Activated naive CD4-positive, alpha-beta T cell treated with anti-CD3 and anti-CD28 coated beads, Interleukin-2, amount 50 U/mL, for 24 hours (primary cell): ENCODE results near the gene RNF224.
"Not testable (repeated sequence)": the region's sequence is repeated elsewhere in the genome, so short reads cannot be mapped to it uniquely, and the experiment has no call there.

Experiments
- H3K27ac Mint-ChIP-seq: one replicate; pipeline ENCODE4 v1.8.0; 2021; ENCODE audit warnings: mild to moderate bottlenecking, mixed read lengths
- H3K27me3 Mint-ChIP-seq: one replicate; pipeline ENCODE4 v1.8.0; 2021; ENCODE audit warnings: mixed read lengths
- H3K36me3 Mint-ChIP-seq: one replicate; pipeline ENCODE4 v1.8.0; 2021; ENCODE audit warnings: mixed read lengths
- H3K4me1 Mint-ChIP-seq: one replicate; pipeline ENCODE4 v1.8.0; 2021; ENCODE audit warnings: mixed read lengths
- H3K4me3 Mint-ChIP-seq: one replicate; pipeline ENCODE4 v1.8.0; 2021; ENCODE audit warnings: mild to moderate bottlenecking, mixed read lengths
- H3K9me3 Mint-ChIP-seq: one replicate; pipeline ENCODE4 v1.8.0; 2021; ENCODE audit warnings: mixed read lengths

The RNF224 gene

GRCh38 chr9:137236238-137236935 lies 9.1 kb downstream of the RNF224 start:
- H3K4me3 Mint-ChIP-seq = no peak overlapping the region
- H3K9me3 Mint-ChIP-seq = no peaks in the 10 kb centered on the region
- no peaks in the 10 kb centered on the region for H3K27me3 Mint-ChIP-seq
- no peaks in the 10 kb centered on the region for H3K36me3 Mint-ChIP-seq
- no peak overlapping the region for H3K27ac Mint-ChIP-seq
- peaks cover 9% of the 10 kb centered on the region for H3K4me1 Mint-ChIP-seq

GRCh38 chr9:137236936-137237421 lies 9.7 kb downstream of the RNF224 start:
- Mint-ChIP-seq H3K4me3 (no peak overlapping the region), H3K9me3 (no peaks in the 10 kb centered on the region), H3K4me1 (peaks cover 9% of the 10 kb centered on the region), H3K27me3 (no peaks in the 10 kb centered on the region), H3K27ac (no peak overlapping the region), H3K36me3 (no peaks in the 10 kb centered on the region)

DNA sequence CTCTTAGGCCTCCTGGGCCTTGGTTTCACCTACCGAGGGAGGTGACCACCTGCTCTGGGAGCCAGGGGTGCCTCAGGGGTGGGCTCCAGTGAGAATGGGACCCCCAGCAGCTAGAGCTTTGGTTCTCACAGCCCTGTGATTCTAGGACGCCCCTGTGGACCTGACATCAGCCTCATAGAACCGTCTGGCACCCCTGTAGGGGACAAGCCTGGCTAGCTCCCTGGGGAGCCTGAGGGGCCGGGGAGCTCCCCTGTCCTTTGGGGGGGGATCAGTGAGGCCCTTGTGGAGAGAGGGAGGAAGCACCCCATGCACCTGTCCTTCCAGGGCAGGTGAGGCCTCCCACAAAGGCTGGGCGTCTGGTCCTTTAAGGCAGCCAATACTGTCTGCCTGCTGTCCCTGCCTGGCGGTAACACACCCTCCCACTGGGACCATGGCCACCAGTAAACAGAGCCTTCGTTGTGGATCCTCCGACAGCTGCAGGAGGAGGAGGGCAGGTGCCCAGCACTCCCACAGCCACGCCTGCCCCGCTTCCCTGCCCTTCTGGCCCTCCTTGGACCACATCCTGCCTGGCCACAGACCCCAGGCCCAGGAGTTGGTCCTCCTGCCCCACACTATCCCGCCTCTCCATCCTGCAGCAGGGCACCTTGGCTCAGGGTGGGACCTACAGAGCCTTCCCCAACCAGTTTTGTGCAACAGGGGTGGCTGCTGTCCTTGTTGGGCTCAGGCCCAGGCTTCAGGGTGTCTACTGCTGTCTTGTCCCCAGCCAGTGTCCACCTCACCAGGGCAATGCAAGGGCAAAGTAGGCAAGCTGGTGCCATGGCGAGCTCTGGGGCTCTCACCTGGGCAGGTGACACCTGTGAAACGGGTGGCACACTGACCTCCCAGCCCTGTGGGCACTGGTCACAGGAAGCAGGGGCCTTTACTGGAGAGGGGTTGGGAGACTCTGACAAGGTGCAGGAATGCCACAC lies 10.7 kb downstream of the RNF224 start:
- Mint-ChIP-seq H3K4me1 (peaks cover 16% of the 10 kb centered on the region), H3K9me3 (no peaks in the 10 kb centered on the region), H3K27me3 (no peaks in the 10 kb centered on the region), H3K27ac (no peak overlapping the region), H3K36me3 (peaks cover 7% of the 10 kb centered on the region), H3K4me3 (no peak overlapping the region)

- peaks cover 16% of the 10 kb centered on the region for H3K4me1 Mint-ChIP-seq
These were observed 12.4 kb downstream of the RNF224 start for GRCh38 chr9:137239541-137240200.

GRCh38 chr9:137240318-137240840 lies 13.1 kb downstream of the RNF224 start:
- Mint-ChIP-seq H3K4me1 (peaks cover 16% of the 10 kb centered on the region), H3K27ac (no peak overlapping the region), H3K4me3 (peak overlapping the region; percentile 81), H3K27me3 (no peaks in the 10 kb centered on the region), H3K36me3 (peaks cover 9% of the 10 kb centered on the region), H3K9me3 (no peaks in the 10 kb centered on the region)

More at GRCh38 chr9:137239541-137240200, 12.4 kb downstream of the RNF224 start:
- not testable (repeated sequence) for H3K36me3 Mint-ChIP-seq, H3K27ac Mint-ChIP-seq, H3K9me3 Mint-ChIP-seq, H3K27me3 Mint-ChIP-seq
- H3K4me3 Mint-ChIP-seq = peak overlapping the region; percentile 81

- Mint-ChIP-seq H3K27ac (peak within 1 kb of the TSS; percentile 96), H3K36me3 (peaks cover 9% of the 10 kb centered on the region), H3K4me1 (peaks cover 16% of the 10 kb centered on the region), H3K27me3 (no peaks in the 10 kb centered on the region), H3K9me3 (no peaks in the 10 kb centered on the region), H3K4me3 (peak within 1 kb of the TSS; percentile 93)
These were observed 13.7 kb downstream of the RNF224 start, which contains the start of gene TUBB4B for GRCh38 chr9:137240841-137241489. Gene TUBB4B (plus strand): TSS chr9:137241287. CDS start chr9:137241361, 74 bp downstream.

DNA sequence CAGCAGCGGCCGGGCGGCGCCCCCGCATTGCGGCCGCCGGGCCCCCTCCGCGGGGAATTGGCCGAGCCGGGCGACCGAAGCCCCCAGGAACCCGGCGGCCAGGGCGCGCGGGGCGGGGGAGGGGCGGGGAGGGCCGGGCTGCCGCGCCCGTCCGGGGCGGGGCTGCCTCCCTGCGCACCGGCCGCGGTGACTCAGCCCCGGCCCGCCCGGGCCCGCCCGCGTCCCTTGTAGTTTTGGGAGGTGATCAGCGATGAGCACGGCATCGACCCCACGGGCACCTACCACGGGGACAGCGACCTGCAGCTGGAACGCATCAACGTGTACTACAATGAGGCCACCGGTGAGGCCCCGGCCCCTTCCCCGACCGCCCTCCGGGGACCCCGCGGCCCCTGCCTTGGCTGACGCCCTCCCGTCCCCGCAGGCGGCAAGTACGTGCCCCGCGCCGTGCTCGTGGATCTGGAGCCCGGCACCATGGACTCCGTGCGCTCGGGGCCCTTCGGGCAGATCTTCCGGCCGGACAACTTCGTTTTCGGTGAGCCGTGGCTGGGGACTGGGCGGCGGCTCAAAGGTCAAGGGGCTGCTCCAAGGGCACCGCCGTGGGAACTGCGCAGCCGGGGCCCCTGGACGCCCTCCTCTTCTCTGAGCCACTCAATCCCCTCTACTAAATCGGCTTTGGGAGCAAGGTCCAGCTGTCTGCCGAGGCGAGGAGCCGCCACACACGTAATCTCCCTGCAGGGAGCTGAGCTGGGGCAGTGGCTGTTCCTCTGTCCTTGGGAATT lies 14.4 kb downstream of the RNF224 start:
- Mint-ChIP-seq H3K27ac (peak overlapping the region; percentile 72), H3K27me3 (no peaks in the 10 kb centered on the region), H3K4me1 (peaks cover 16% of the 10 kb centered on the region), H3K4me3 (peak overlapping the region; percentile 93), H3K36me3 (peaks cover 9% of the 10 kb centered on the region), H3K9me3 (no peaks in the 10 kb centered on the region)

- peaks cover 9% of the 10 kb centered on the region for H3K36me3 Mint-ChIP-seq
- H3K27ac Mint-ChIP-seq = peak overlapping the region; percentile 68
- H3K4me3 Mint-ChIP-seq = peak overlapping the region; percentile 87
- no peaks in the 10 kb centered on the region for H3K9me3 Mint-ChIP-seq
- H3K4me1 Mint-ChIP-seq = peaks cover 13% of the 10 kb centered on the region
- no peaks in the 10 kb centered on the region for H3K27me3 Mint-ChIP-seq
These were observed 15.2 kb downstream of the RNF224 start for GRCh38 chr9:137242269-137243203.

DNA sequence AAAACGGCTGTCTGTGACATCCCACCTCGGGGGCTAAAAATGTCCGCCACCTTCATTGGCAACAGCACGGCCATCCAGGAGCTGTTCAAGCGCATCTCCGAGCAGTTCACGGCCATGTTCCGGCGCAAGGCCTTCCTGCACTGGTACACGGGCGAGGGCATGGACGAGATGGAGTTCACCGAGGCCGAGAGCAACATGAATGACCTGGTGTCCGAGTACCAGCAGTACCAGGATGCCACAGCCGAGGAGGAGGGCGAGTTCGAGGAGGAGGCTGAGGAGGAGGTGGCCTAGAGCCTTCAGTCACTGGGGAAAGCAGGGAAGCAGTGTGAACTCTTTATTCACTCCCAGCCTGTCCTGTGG lies 15.9 kb downstream of the RNF224 start:
- peaks cover 13% of the 10 kb centered on the region for H3K4me1 Mint-ChIP-seq
- H3K36me3 Mint-ChIP-seq, H3K27ac Mint-ChIP-seq, H3K27me3 Mint-ChIP-seq, H3K4me3 Mint-ChIP-seq, H3K9me3 Mint-ChIP-seq: not testable (repeated sequence)

GRCh38 chr9:137243626-137244485 lies 16.6 kb downstream of the RNF224 start:
- Mint-ChIP-seq H3K9me3 (no peaks in the 10 kb centered on the region), H3K4me1 (peaks cover 11% of the 10 kb centered on the region), H3K27ac (no peak overlapping the region), H3K4me3 (no peak overlapping the region), H3K27me3 (no peaks in the 10 kb centered on the region), H3K36me3 (peaks cover 9% of the 10 kb centered on the region)

GRCh38 chr9:137244486-137245449 lies 17.5 kb downstream of the RNF224 start:
- H3K27ac Mint-ChIP-seq = no peak overlapping the region
- peaks cover 9% of the 10 kb centered on the region for H3K36me3 Mint-ChIP-seq
- no peaks in the 10 kb centered on the region for H3K27me3 Mint-ChIP-seq
- no peak overlapping the region for H3K4me3 Mint-ChIP-seq
- no peaks in the 10 kb centered on the region for H3K9me3 Mint-ChIP-seq
- H3K4me1 Mint-ChIP-seq = peaks cover 7% of the 10 kb centered on the region
